ENCODE measurements around the gene ERFL.

Gene ERFL

GRCh38 chr19:41890936-41891335, 37.3 kb downstream of the ERFL start:
- no peak overlapping the region for H3K4me3 Mint-ChIP-seq

DNA sequence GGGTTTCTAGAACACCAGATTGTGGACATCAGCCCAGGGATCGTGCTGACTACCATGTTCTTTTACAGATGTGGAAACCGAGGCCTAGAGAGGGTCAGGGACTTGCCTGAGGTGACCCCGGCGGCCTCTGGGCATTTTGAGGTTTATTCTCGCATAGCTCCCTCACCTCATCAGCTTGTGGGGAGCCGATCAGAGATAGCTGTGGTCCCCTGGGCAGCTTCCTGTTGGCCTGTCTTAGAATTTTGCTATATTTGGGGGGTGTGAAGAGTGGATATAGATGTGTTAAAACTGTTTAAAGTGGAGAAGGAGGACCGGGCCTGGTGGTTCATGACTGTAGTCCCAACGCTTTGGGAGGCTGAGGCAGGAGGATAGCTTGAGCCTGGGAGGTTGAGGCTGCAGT, 38.4 kb downstream of the ERFL start:
- ATAC-seq (replicated peaks; ENCODE audit: extremely low read depth, poor library complexity, severe bottlenecking), result no peak
- peak overlapping the region; percentile 71 for H3K27ac Mint-ChIP-seq (ENCODE audit: low read depth)
- H3K27me3 Mint-ChIP-seq, result no peaks in the 10 kb centered on the region
- peaks cover 73% of the 10 kb centered on the region for H3K36me3 Mint-ChIP-seq (ENCODE audit: insufficient read depth)
- H3K4me1 Mint-ChIP-seq, result peaks cover 65% of the 10 kb centered on the region
- no peaks in the 10 kb centered on the region for H3K9me3 Mint-ChIP-seq
- DNase-seq (ENCODE audit: low spot score in 2 of 2), result no peak
- peak overlapping the region; percentile 93 for H3K4me3 Mint-ChIP-seq

More at GRCh38 chr19:41890936-41891335, 37.3 kb downstream of the ERFL start:
- Mint-ChIP-seq H3K4me1 (peaks cover 64% of the 10 kb centered on the region), H3K27me3 (no peaks in the 10 kb centered on the region), H3K27ac (ENCODE audit: low read depth) (no peak overlapping the region), H3K9me3 (no peaks in the 10 kb centered on the region), H3K36me3 (ENCODE audit: insufficient read depth) (peaks cover 78% of the 10 kb centered on the region)
- no peak for ATAC-seq (replicated peaks; ENCODE audit: extremely low read depth, poor library complexity, severe bottlenecking)
- no peak for DNase-seq (ENCODE audit: low spot score in 2 of 2)

GRCh38 chr19:41888926-41889325, 39.3 kb downstream of the ERFL start:
- Mint-ChIP-seq H3K4me3 (peak overlapping the region; percentile 93), H3K4me1 (peaks cover 63% of the 10 kb centered on the region), H3K27ac (ENCODE audit: low read depth) (peak overlapping the region; percentile 89), H3K9me3 (no peaks in the 10 kb centered on the region), H3K27me3 (no peaks in the 10 kb centered on the region), H3K36me3 (ENCODE audit: insufficient read depth) (peaks cover 71% of the 10 kb centered on the region)
- ATAC-seq (replicated peaks; ENCODE audit: extremely low read depth, poor library complexity, severe bottlenecking) (no peak), DNase-seq (ENCODE audit: low spot score in 2 of 2) (no peak)

DNA sequence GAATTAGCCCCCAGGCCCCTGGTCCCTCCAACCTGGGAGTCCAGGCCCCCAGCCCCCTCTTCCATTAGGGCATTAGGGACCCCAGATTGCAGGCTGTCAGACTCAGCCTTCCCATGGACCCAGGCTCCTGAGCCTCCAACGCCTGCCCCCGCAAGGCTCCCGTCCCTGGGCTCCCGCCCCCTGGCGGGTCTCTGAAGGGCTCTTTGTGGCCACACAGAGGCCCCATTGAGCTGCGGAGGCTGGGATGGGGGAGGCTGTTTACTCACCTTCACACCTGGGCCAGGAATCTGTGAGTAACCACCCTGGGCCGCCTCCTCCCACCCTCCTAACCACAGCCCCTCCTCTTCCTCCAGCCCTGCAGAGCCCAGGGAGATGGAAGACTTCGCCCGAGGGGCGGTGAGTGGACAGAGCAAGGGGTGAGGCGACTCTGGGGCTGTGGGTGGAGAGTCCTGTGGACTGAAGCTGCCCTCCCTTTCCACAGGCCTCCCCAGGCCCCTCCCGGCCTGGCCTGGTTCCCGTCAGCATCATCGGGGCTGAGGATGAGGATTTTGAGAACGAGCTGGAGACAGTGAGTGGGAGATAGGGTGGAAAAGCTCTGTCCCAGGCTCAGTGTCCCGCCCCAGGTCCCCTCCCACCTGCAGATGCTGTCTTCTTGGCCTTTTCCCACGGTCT, 40.4 kb downstream of the ERFL start:
- Mint-ChIP-seq H3K27ac (ENCODE audit: low read depth) (peak overlapping the region; percentile 89), H3K4me1 (peaks cover 60% of the 10 kb centered on the region), H3K27me3 (no peaks in the 10 kb centered on the region), H3K36me3 (ENCODE audit: insufficient read depth) (peaks cover 70% of the 10 kb centered on the region), H3K4me3 (peak overlapping the region; percentile 93), H3K9me3 (no peaks in the 10 kb centered on the region)
- DNase-seq (ENCODE audit: low spot score in 2 of 2) (peak; percentile 60 to 79), ATAC-seq (replicated peaks; ENCODE audit: extremely low read depth, poor library complexity, severe bottlenecking) (peak; percentile 52)

GRCh38 chr19:41886761-41887710, 41.2 kb downstream of the ERFL start:
- DNase-seq (ENCODE audit: low spot score in 2 of 2), result peak; percentile 58 to 82
- H3K36me3 Mint-ChIP-seq (ENCODE audit: insufficient read depth), result peaks cover 69% of the 10 kb centered on the region
- H3K4me1 Mint-ChIP-seq, result peaks cover 67% of the 10 kb centered on the region
- H3K27me3 Mint-ChIP-seq, result no peaks in the 10 kb centered on the region
- H3K27ac Mint-ChIP-seq (ENCODE audit: low read depth), result peak overlapping the region; percentile 89
- H3K4me3 Mint-ChIP-seq, result peak overlapping the region; percentile 93
- peak; percentile 70 for ATAC-seq (replicated peaks; ENCODE audit: extremely low read depth, poor library complexity, severe bottlenecking)
- no peaks in the 10 kb centered on the region for H3K9me3 Mint-ChIP-seq

DNA sequence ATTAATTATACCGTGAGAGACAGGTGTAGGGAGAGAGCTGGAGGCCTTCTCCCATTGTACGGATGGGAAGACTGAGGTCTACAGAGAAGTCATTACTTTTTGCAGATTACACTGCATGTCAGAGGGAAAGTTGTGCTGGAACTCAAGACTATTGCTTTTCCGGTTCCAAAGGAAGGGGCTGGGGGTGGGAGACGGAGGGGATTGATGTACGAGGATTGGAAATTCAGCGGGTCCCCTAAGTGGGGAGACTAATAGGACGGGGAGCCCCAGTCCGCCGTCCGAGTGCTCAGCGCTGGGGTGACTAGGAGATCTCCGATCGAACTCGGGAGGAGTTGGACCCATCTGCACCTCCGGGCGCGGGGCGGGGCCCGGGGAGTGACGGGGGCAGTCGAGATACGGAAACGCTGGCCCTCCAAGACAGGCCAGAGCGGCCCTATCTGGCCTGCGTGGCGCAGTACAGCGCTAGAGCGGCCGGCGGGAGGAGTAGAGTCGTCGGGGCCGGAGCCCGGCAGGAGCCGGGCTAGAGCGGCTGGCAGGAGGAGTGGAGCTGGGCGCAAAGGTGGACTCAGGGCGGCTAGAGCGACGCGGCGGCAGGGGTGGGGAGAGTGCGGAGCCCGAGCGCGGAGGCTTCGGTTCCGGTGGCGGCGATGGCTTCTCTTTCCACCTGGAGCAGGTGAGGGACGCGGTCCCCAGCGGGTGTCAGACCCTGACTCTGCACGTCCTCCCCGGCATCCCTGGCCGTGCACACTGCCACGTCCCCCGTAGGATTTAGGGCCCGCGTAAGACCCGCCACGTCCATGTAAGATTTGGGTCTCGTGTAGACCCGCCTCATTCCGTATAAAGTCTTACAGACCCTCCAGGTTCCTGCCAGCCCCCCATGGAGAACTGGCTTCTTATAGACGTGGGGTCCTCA, 44.2 kb downstream of the ERFL start:
- Mint-ChIP-seq H3K36me3 (ENCODE audit: insufficient read depth) (peaks cover 53% of the 10 kb centered on the region), H3K4me1 (peaks cover 68% of the 10 kb centered on the region)

GRCh38 chr19:41883463-41883820, 44.8 kb downstream of the ERFL start:
- no peaks in the 10 kb centered on the region for H3K27me3 Mint-ChIP-seq

More for the DNA sequence above, 44.2 kb downstream of the ERFL start:
- H3K27me3 Mint-ChIP-seq, result no peaks in the 10 kb centered on the region
- DNase-seq (ENCODE audit: low spot score in 2 of 2), result peak; percentile 76 to 80
- no peaks in the 10 kb centered on the region for H3K9me3 Mint-ChIP-seq
- ATAC-seq (replicated peaks; ENCODE audit: extremely low read depth, poor library complexity, severe bottlenecking), result peak; percentile 42
- peak overlapping the region; percentile 93 for H3K4me3 Mint-ChIP-seq
- H3K27ac Mint-ChIP-seq (ENCODE audit: low read depth), result peak overlapping the region; percentile 89

GRCh38 chr19:41882568-41883462, 45.4 kb downstream of the ERFL start, which contains the start of gene ARHGEF1:
Gene ARHGEF1 (plus strand): TSS chr19:41883184. CDS start chr19:41888083, 4,899 bp downstream.
- DNase-seq (ENCODE audit: low spot score in 2 of 2), result no peak
- Mint-ChIP-seq H3K4me3 (peak within 1 kb of the TSS; percentile 93), H3K27me3 (no peaks in the 10 kb centered on the region), H3K36me3 (ENCODE audit: insufficient read depth) (peaks cover 42% of the 10 kb centered on the region), H3K27ac (ENCODE audit: low read depth) (peak within 1 kb of the TSS; percentile 96), H3K9me3 (no peaks in the 10 kb centered on the region), H3K4me1 (peaks cover 56% of the 10 kb centered on the region)
- no peak for ATAC-seq (replicated peaks; ENCODE audit: extremely low read depth, poor library complexity, severe bottlenecking)

More at GRCh38 chr19:41883463-41883820, 44.8 kb downstream of the ERFL start:
- peaks cover 48% of the 10 kb centered on the region for H3K36me3 Mint-ChIP-seq (ENCODE audit: insufficient read depth)
- H3K4me1 Mint-ChIP-seq, result peaks cover 62% of the 10 kb centered on the region
- ATAC-seq (replicated peaks; ENCODE audit: extremely low read depth, poor library complexity, severe bottlenecking) (no peak), DNase-seq (ENCODE audit: low spot score in 2 of 2) (no peak)
- peak overlapping the region; percentile 93 for H3K4me3 Mint-ChIP-seq
- H3K27ac Mint-ChIP-seq (ENCODE audit: low read depth), result peak overlapping the region; percentile 89
- H3K9me3 Mint-ChIP-seq, result no peaks in the 10 kb centered on the region

DNA sequence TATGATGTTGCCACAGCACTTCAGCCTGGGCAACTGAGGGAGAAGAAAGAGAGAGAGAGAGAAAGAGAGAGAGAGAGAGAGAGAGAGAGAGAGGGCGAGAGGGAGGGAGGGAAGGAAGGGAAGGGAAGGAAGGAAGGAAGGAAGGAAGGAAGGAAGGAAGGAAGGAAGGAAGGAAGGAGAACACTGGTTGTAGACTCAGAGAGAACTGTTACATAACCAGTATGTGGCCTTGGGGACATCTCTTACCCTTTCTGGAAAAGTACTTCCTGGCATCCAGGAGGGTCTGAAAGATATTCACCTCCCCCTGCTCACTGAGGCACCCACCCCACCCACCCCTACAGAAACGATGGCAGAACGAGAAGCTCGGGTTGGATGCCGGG, 47.9 kb downstream of the ERFL start:
- peaks cover 57% of the 10 kb centered on the region for H3K4me1 Mint-ChIP-seq
- no peaks in the 10 kb centered on the region for H3K9me3 Mint-ChIP-seq
- H3K36me3 Mint-ChIP-seq (ENCODE audit: insufficient read depth), result peaks cover 30% of the 10 kb centered on the region
- peak overlapping the region; percentile 9 for H3K4me3 Mint-ChIP-seq
- no peaks in the 10 kb centered on the region for H3K27me3 Mint-ChIP-seq
- no peak for ATAC-seq (replicated peaks; ENCODE audit: extremely low read depth, poor library complexity, severe bottlenecking)
- H3K27ac Mint-ChIP-seq (ENCODE audit: low read depth), result peak overlapping the region; percentile 95
- DNase-seq (ENCODE audit: low spot score in 2 of 2), result no peak

DNA sequence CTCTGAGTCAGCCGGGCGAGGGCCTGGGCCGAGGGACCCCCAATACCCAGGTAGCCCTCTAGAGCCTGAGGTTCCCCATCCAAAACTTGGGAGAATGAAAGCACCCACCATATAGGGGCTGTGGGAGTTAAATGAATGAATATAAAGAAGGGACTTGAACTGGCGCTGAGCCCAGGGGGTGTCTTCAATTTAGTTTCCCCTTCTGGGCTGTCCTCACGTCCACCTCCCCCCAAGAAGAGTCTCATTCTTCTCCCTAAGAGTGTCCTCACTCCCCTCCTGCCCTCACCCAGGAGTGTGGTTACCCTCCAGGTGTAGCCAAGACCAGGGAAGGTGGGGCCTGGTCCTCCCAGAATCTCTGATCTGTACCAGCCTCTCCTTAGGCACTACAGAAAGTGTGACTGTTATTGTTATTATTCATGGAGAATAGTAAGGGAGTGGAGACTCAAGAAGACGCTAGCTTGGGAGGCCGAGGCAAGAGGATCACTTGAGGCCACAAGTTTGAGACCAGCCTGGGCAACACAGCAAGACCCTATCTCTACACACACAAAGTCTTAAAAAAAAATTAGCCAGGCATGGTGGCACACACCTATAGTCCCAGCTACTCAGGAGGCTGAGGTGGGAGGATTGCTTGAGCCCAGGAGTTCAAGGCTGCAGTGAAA, 48.5 kb downstream of the ERFL start:
- H3K36me3 Mint-ChIP-seq (ENCODE audit: insufficient read depth), result peaks cover 26% of the 10 kb centered on the region
- peaks cover 52% of the 10 kb centered on the region for H3K4me1 Mint-ChIP-seq
- DNase-seq (ENCODE audit: low spot score in 2 of 2) (no peak), ATAC-seq (replicated peaks; ENCODE audit: extremely low read depth, poor library complexity, severe bottlenecking) (no peak)
- peak overlapping the region; percentile 95 for H3K27ac Mint-ChIP-seq (ENCODE audit: low read depth)
- H3K27me3 Mint-ChIP-seq, result no peaks in the 10 kb centered on the region
- peak overlapping the region; percentile 9 for H3K4me3 Mint-ChIP-seq
- no peaks in the 10 kb centered on the region for H3K9me3 Mint-ChIP-seq

- DNase-seq (ENCODE audit: low spot score in 2 of 2), result no peak
- Mint-ChIP-seq H3K4me3 (peak overlapping the region; percentile 16), H3K9me3 (no peaks in the 10 kb centered on the region), H3K36me3 (ENCODE audit: insufficient read depth) (peaks cover 21% of the 10 kb centered on the region), H3K27ac (ENCODE audit: low read depth) (peak overlapping the region; percentile 95), H3K27me3 (no peaks in the 10 kb centered on the region), H3K4me1 (peaks cover 49% of the 10 kb centered on the region)
- ATAC-seq (replicated peaks; ENCODE audit: extremely low read depth, poor library complexity, severe bottlenecking), result no peak
Observed at GRCh38 chr19:41879080-41879479, 49.2 kb downstream of the ERFL start.
